Effector memory CD4-positive, alpha-beta T cell (primary cell): ENCODE data around the gene PLCB4.
"Not testable (repeated sequence)": the region's sequence is repeated elsewhere in the genome, so short reads cannot be mapped to it uniquely, and the experiment has no call there.

Experiments used
- DNase-seq, 3 donors: peaks; one replicate each; pipeline ENCODE4 v3.0.0-alpha.2; 2020
- H3K27ac ChIP-seq: 2 replicates; pipeline ENCODE4 v1.7.0; 2013; ENCODE audit warnings: mild to moderate bottlenecking, low read length, moderate library complexity; ENCODE audit not compliant: insufficient read depth, poor library complexity, severe bottlenecking
- H3K27me3 ChIP-seq: replicated peaks from 2 replicates; pipeline ENCODE4 v1.7.0; 2013; ENCODE audit warnings: mild to moderate bottlenecking, low read length; ENCODE audit not compliant: insufficient read depth, control insufficient read depth, poor library complexity, severe bottlenecking
- H3K36me3 ChIP-seq: 2 replicates; pipeline ENCODE4 v1.7.0; 2013; ENCODE audit warnings: mild to moderate bottlenecking, low read length, moderate library complexity; ENCODE audit not compliant: control insufficient read depth, insufficient read depth
- H3K4me1 ChIP-seq: 2 replicates; pipeline ENCODE4 v1.7.0; 2013; ENCODE audit warnings: low read length, mild to moderate bottlenecking; ENCODE audit not compliant: control insufficient read depth, insufficient read depth, poor library complexity, severe bottlenecking
- H3K4me3 ChIP-seq: 2 replicates; pipeline ENCODE4 v1.7.0; 2013; ENCODE audit warnings: low read length, low read depth, mild to moderate bottlenecking; ENCODE audit not compliant: insufficient read depth, poor library complexity, severe bottlenecking
- H3K9me3 ChIP-seq: 2 replicates; pipeline ENCODE4 v1.7.0; 2013; ENCODE audit warnings: mild to moderate bottlenecking, low read length, moderate library complexity; ENCODE audit not compliant: control insufficient read depth

PLCB4 gene

GRCh38 chr20:9146649-9147048, 77.8 kb downstream of the PLCB4 start:
- H3K36me3 ChIP-seq: no peaks in the 10 kb centered on the region
- no peaks in the 10 kb centered on the region for H3K4me1 ChIP-seq
- DNase-seq: no peak
- no peak overlapping the region for H3K27ac ChIP-seq
- no peak overlapping the region for H3K4me3 ChIP-seq
- no peaks in the 10 kb centered on the region for H3K27me3 ChIP-seq
- H3K9me3 ChIP-seq: no peaks in the 10 kb centered on the region

GRCh38 chr20:9147547-9148024, 78.7 kb downstream of the PLCB4 start:
- Histone ChIP-seq H3K36me3 (no peaks in the 10 kb centered on the region), H3K27ac (no peak overlapping the region), H3K4me1 (no peaks in the 10 kb centered on the region), H3K4me3 (no peak overlapping the region), H3K27me3 (no peaks in the 10 kb centered on the region), H3K9me3 (no peaks in the 10 kb centered on the region)
- no peak for DNase-seq

DNA sequence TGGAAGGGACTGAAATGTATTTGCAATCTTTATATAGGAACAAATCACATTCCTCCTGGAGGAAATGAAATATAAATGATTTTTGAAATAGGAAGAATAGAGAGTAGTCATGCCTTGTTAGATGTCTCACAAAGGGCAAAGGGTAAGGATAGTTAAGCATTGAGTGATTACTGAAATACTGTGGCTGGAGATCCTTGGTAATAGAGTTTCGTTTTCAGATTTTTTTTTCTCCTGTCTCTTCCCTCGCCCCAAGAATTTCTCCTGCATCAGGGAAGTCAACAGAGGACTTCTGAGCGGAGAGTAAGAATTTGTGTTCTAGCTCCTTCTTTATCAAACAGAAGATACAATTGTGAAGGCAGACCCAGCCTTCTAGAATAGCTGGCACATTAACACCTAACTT, 79.4 kb downstream of the PLCB4 start:
- Histone ChIP-seq H3K4me3 (no peak overlapping the region), H3K9me3 (no peaks in the 10 kb centered on the region), H3K4me1 (no peaks in the 10 kb centered on the region), H3K36me3 (no peaks in the 10 kb centered on the region), H3K27me3 (no peaks in the 10 kb centered on the region), H3K27ac (no peak overlapping the region)
- no peak for DNase-seq

- Histone ChIP-seq H3K4me1 (no peaks in the 10 kb centered on the region), H3K36me3 (no peaks in the 10 kb centered on the region), H3K9me3 (no peaks in the 10 kb centered on the region), H3K27ac (no peak overlapping the region), H3K4me3 (no peak overlapping the region), H3K27me3 (no peaks in the 10 kb centered on the region)
- no peak for DNase-seq
Observed at GRCh38 chr20:9149087-9149486, 80.2 kb downstream of the PLCB4 start.

GRCh38 chr20:9149796-9150195, 80.9 kb downstream of the PLCB4 start:
- no peak for DNase-seq
- Histone ChIP-seq H3K9me3 (no peaks in the 10 kb centered on the region), H3K27ac (no peak overlapping the region), H3K4me1 (no peaks in the 10 kb centered on the region), H3K27me3 (no peaks in the 10 kb centered on the region), H3K36me3 (no peaks in the 10 kb centered on the region), H3K4me3 (no peak overlapping the region)

DNA sequence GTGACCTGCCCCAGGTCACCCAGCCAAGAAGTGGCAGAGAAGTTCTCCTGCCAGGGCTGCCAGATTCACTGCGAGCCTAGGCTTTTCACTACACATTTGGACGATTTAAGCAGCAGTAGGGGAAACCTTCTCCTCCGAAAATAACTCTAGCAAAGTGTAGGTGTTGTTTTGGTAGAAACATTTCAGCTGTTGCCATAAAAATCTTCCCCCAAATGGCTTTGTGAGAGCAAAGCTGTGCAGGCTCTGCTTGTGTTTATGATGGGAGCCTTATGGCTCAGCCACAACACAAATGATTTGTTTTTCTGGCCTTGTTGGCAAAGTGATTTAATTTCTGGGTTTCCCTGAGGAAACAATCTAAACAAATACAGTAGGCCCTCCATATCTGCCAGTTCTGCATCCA, 81.8 kb downstream of the PLCB4 start:
- Histone ChIP-seq H3K4me1 (no peaks in the 10 kb centered on the region), H3K36me3 (no peaks in the 10 kb centered on the region), H3K27ac (no peak overlapping the region), H3K27me3 (no peaks in the 10 kb centered on the region), H3K9me3 (no peaks in the 10 kb centered on the region), H3K4me3 (no peak overlapping the region)
- no peak for DNase-seq

DNA sequence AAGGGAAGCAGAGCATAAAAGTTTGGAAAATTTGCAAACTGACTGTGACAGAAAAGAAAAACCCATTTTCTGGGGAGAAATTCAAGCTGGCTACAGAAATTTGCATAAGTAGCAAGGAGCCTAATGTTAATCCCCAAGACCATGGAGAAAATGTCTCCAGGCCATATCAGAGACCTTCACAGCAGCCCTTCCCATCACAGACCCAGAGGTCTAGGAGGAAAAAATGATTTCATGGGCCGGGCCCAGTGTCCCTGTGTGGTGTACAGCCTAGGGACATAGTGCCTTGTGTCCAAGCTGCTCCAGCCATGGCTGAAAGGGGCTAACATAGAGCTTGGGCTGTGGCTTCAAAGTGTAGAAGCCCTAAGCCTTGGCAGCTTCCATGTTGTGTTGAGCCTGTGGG, 83.3 kb downstream of the PLCB4 start:
- DNase-seq, H3K4me1 ChIP-seq, H3K27ac ChIP-seq, H3K27me3 ChIP-seq, H3K4me3 ChIP-seq, H3K9me3 ChIP-seq, H3K36me3 ChIP-seq: not testable (repeated sequence)

DNA sequence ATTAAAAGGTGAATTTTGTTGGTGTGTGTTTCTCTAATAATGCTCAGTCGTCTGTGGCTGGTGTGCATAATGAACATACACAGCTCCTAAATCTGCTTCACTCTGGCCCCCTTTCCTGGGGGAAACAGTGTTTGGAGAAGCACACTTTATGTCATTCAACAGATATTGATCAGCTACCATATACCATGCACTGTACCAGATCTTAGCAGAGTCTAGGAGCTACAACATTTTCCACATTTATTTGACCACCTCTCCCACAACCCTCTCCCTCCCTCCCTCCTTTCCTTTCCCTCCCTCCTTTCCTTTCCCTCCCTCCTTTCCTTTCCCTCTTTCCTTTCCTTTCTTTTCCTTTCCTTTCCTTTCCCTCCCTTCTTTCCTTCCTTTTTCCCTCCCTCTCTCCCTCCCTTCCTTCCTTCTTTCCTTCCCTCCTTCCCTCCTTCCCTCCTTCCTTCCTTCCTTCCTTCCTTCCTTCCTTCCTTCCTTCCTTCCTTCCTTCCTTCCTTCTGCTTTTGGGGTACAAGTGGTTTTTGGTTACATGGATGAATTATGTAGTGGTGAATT, 85.7 kb downstream of the PLCB4 start:
- Histone ChIP-seq H3K27ac (no peak overlapping the region), H3K9me3 (no peaks in the 10 kb centered on the region), H3K36me3 (no peaks in the 10 kb centered on the region), H3K4me1 (no peaks in the 10 kb centered on the region), H3K4me3 (no peak overlapping the region), H3K27me3 (no peaks in the 10 kb centered on the region)
- no peak for DNase-seq

GRCh38 chr20:9156529-9157280, 87.8 kb downstream of the PLCB4 start:
- Histone ChIP-seq H3K9me3 (no peaks in the 10 kb centered on the region), H3K27me3 (no peaks in the 10 kb centered on the region), H3K4me3 (no peak overlapping the region), H3K4me1 (no peaks in the 10 kb centered on the region), H3K27ac (no peak overlapping the region), H3K36me3 (no peaks in the 10 kb centered on the region)
- no peak for DNase-seq

- Histone ChIP-seq H3K9me3 (no peaks in the 10 kb centered on the region), H3K27me3 (no peaks in the 10 kb centered on the region), H3K27ac (no peak overlapping the region), H3K36me3 (no peaks in the 10 kb centered on the region), H3K4me1 (no peaks in the 10 kb centered on the region), H3K4me3 (no peak overlapping the region)
- no peak for DNase-seq
Observed at GRCh38 chr20:9160331-9160730, 91.4 kb downstream of the PLCB4 start.
